Measurements from ENCODE around the gene BACH2. TPM values are rescaled to one million over a fixed set of nuclear protein-coding genes. Genes with fewer than 3 reads are reported as not detected.

Gene BACH2
- total RNA-seq, 1 experiment from 2014 or later: 0.06 TPM

GRCh38 chr6:90238496-90239266, 58.0 kb downstream of the BACH2 start:
- DNase-seq (ENCODE audit: low read depth): no peak

- DNase-seq (ENCODE audit: low read depth): no peak
Measured at GRCh38 chr6:90237350-90237990, 59.2 kb downstream of the BACH2 start.

- no peak for DNase-seq (ENCODE audit: low read depth)
Measured at GRCh38 chr6:90233994-90234393, 62.6 kb downstream of the BACH2 start.

- no peak for DNase-seq (ENCODE audit: low read depth)
Measured at GRCh38 chr6:90233213-90233612, 63.4 kb downstream of the BACH2 start.

- no peak for DNase-seq (ENCODE audit: low read depth)
Measured at GRCh38 chr6:90231798-90232197, 64.8 kb downstream of the BACH2 start.

GRCh38 chr6:90231308-90231707, 65.3 kb downstream of the BACH2 start:
- no peak for DNase-seq (ENCODE audit: low read depth)

GRCh38 chr6:90230548-90231215, 66.0 kb downstream of the BACH2 start:
- no peak for DNase-seq (ENCODE audit: low read depth)

GRCh38 chr6:90229331-90230010, 67.2 kb downstream of the BACH2 start:
- DNase-seq (ENCODE audit: low read depth): no peak

- DNase-seq (ENCODE audit: low read depth): no peak
Measured at GRCh38 chr6:90227673-90228072, 69.0 kb downstream of the BACH2 start.

- DNase-seq (ENCODE audit: low read depth): no peak
Measured at GRCh38 chr6:90227213-90227612, 69.4 kb downstream of the BACH2 start.

GRCh38 chr6:90226257-90226656, 70.4 kb downstream of the BACH2 start:
- DNase-seq (ENCODE audit: low read depth): no peak

- DNase-seq (ENCODE audit: low read depth): no peak
Measured at GRCh38 chr6:90224196-90224595, 72.4 kb downstream of the BACH2 start.

GRCh38 chr6:90222724-90223198, 73.9 kb downstream of the BACH2 start:
- DNase-seq (ENCODE audit: low read depth): peak; percentile 29

GRCh38 chr6:90222008-90222407, 74.6 kb downstream of the BACH2 start:
- no peak for DNase-seq (ENCODE audit: low read depth)

GRCh38 chr6:90221403-90221802, 75.2 kb downstream of the BACH2 start:
- no peak for DNase-seq (ENCODE audit: low read depth)

- no peak for DNase-seq (ENCODE audit: low read depth)
Measured at GRCh38 chr6:90220273-90220672, 76.4 kb downstream of the BACH2 start.

GRCh38 chr6:90219209-90219985, 77.2 kb downstream of the BACH2 start:
- peak; percentile 48 for DNase-seq (ENCODE audit: low read depth)

GRCh38 chr6:90218959-90219208, 77.8 kb downstream of the BACH2 start:
- DNase-seq (ENCODE audit: low read depth): no peak

GRCh38 chr6:90217506-90218127, 79.0 kb downstream of the BACH2 start:
- DNase-seq (ENCODE audit: low read depth): peak; percentile 9

- no peak for DNase-seq (ENCODE audit: low read depth)
Measured at GRCh38 chr6:90216072-90216977, 80.3 kb downstream of the BACH2 start.
